Suprapubic skin (tissue), 3 donors: ENCODE data around the gene FLOT2.

Experiments used
- EP300 ChIP-seq: sonication (generic); formaldehyde crosslinking; IDR thresholded peaks from one replicate; pipeline ENCODE4 v1.6.1; 2017; ENCODE audit warnings: antibody characterized with exemption
- TF ChIP-seq, protein P1 (sequence below), 2 donors: fragments of 200-600 bp in 1 of 2; fragments of 450-650 bp in 1 of 2; sonication (generic) in 1 of 2; IDR thresholded peaks; one replicate each; pipeline ENCODE4 v1.5.1; 2016 to 2019; ENCODE audit warnings: antibody characterized with exemption in 2 of 2, mild to moderate bottlenecking in 1 of 2, moderate library complexity in 1 of 2

DNA sequence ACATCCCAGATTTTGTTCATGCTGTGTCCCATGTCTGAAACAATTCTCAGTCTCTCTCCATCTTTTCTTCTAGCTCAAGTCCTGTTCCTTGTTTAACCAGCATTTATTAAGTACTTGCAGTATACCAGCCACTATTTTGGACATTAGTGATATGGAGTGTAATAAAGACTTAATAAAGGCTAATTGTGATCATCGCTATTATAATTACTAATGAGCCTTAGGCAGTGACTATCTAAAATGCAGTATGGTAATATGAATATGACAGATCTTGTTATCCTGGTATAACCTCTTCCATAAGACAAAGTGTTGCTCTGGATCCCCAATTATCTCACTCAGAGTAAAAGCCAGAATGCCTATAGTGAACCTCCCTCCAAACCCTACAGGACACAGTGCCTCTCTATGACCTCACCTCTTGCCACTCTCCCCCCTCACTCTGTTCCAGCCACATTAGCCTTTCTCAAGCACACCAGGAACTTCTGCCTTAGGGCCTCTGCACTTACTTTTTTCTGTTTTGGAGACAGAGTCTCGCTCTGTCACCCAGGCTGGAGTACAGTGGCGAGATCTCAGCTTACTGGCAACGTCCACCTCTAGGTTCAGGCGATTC, 1.8 kb upstream of the FLOT2 start:
- TF ChIP-seq, protein P1, sequence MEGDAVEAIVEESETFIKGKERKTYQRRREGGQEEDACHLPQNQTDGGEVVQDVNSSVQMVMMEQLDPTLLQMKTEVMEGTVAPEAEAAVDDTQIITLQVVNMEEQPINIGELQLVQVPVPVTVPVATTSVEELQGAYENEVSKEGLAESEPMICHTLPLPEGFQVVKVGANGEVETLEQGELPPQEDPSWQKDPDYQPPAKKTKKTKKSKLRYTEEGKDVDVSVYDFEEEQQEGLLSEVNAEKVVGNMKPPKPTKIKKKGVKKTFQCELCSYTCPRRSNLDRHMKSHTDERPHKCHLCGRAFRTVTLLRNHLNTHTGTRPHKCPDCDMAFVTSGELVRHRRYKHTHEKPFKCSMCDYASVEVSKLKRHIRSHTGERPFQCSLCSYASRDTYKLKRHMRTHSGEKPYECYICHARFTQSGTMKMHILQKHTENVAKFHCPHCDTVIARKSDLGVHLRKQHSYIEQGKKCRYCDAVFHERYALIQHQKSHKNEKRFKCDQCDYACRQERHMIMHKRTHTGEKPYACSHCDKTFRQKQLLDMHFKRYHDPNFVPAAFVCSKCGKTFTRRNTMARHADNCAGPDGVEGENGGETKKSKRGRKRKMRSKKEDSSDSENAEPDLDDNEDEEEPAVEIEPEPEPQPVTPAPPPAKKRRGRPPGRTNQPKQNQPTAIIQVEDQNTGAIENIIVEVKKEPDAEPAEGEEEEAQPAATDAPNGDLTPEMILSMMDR (IDR thresholded peaks at IDR 0.05) = no peak
- no peak for TF ChIP-seq EP300
